ENCODE measurements around the gene SEPTIN11. TPM values are rescaled to one million over a fixed set of nuclear protein-coding genes. Genes with fewer than 3 reads are reported as not detected.
A peak's percentile ranks its signal among the peaks of the same experiment; 100 is the strongest.
"Not testable (repeated sequence)": the region's sequence is repeated elsewhere in the genome, so short reads cannot be mapped to it uniquely, and the experiment has no call there.

Gene SEPTIN11
- total and polyA plus RNA-seq, 2 experiments from 2014 or later: 488 to 867 TPM

DNA sequence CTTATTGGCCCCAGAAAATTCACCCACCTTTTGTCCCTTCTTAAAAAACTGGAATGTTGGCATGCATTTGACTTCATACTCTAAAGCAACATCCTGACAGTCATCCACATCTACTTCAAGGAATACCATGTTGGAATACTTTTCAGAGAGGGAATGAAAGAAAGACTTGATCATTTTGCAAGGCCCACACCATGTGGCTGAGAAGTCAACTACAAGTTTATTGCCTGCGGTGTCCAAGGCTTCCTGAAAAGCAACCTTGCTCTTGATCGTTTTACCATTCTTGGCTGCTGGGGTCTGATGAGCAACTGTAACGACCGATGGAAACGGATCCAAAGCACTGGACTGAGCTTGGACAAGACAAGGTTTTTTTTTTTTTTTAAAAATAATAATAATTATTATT lies 9.3 kb downstream of the SEPTIN11 start:
- TF ChIP-seq EZH2phosphoT487 (IDR thresholded peaks at IDR 0.05; ENCODE audit: insufficient read depth, low read depth) (no peak), EZH2 (IDR thresholded peaks at IDR 0.05; ENCODE audit: insufficient read depth, poor library complexity, severe bottlenecking) (no peak)
- in situ Hi-C loops (cut with MboI): no loop called here
- Histone ChIP-seq H3K9me2 (ENCODE audit: insufficient read depth) (no peaks in the 10 kb centered on the region), H3F3A (ENCODE audit: insufficient read depth) (peaks cover 75% of the 10 kb centered on the region), H3K9me3 (ENCODE audit: low read depth) (no peaks in the 10 kb centered on the region), H3K9ac (no peak overlapping the region), H4K20me1 (ENCODE audit: insufficient read depth) (peaks cover 43% of the 10 kb centered on the region; the same call in 1 of the 2 replicates), H3K27me3 (replicated peaks; ENCODE audit: insufficient read depth) (no peaks in the 10 kb centered on the region), H3K36me3 (ENCODE audit: low read depth) (peaks cover 25% of the 10 kb centered on the region), H2AFZ (no peak overlapping the region), H3K4me1 (ENCODE audit: insufficient read depth) (peaks cover 70% of the 10 kb centered on the region), H3K4me2 (ENCODE audit: unreplicated experiment) (no peak overlapping the region), H3K27ac (no peak overlapping the region), H3K4me3 (no peak overlapping the region), H3K79me2 (ENCODE audit: insufficient read depth) (peaks cover 100% of the 10 kb centered on the region)
- 87 to 88% methylated on average over 5 of the region's 5 CpGs for WGBS, 2 experiments (ENCODE audit: low coverage in 1 of 2, low lambda C conversion rate in 2 of 2, missing lambda C conversion rate in 2 of 2)
- no peak for DNase-seq

DNA sequence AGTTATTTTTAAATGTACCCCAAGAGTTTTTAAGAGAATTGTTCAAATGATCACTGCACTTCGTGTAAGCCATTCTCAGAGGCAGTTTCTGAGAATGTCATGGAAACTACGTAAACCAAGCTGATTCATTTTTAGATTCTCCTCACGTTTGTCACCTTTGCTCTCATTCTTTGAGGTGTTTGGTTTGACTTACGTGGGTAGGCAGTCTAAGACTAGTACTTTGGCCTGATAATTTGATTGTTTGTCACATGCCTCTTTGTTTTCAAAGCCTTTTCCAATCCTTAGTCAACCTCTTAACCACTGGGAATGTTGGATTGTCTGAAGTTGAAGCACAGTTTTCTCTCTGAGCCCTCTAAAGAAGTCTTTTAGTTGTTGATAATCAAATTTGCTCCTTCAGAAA lies 10.5 kb downstream of the SEPTIN11 start:
- peak overlapping the region; percentile 55 for H3K27ac ChIP-seq
- in situ Hi-C loops (cut with MboI): no loop called here
- DNase-seq: peak; percentile 49
- H3K9me3 ChIP-seq (ENCODE audit: low read depth): no peaks in the 10 kb centered on the region
- peaks cover 100% of the 10 kb centered on the region for H3K79me2 ChIP-seq (ENCODE audit: insufficient read depth)
- no peak overlapping the region for H3K4me2 ChIP-seq (ENCODE audit: unreplicated experiment)
- H2AFZ ChIP-seq: no peak overlapping the region
- peaks cover 42% of the 10 kb centered on the region for H4K20me1 ChIP-seq (ENCODE audit: insufficient read depth)
- no peak for TF ChIP-seq EZH2 (IDR thresholded peaks at IDR 0.05; ENCODE audit: insufficient read depth, poor library complexity, severe bottlenecking)
- TF ChIP-seq EZH2phosphoT487 (IDR thresholded peaks at IDR 0.05; ENCODE audit: insufficient read depth, low read depth): no peak
- no peaks in the 10 kb centered on the region for H3K27me3 ChIP-seq (replicated peaks; ENCODE audit: insufficient read depth)
- H3K36me3 ChIP-seq (ENCODE audit: low read depth): peaks cover 29% of the 10 kb centered on the region
- no peak overlapping the region for H3K9ac ChIP-seq
- H3K9me2 ChIP-seq (ENCODE audit: insufficient read depth): no peaks in the 10 kb centered on the region
- no peak overlapping the region for H3K4me3 ChIP-seq
- 53 to 68% methylated on average over 4 of the region's 4 CpGs for WGBS, 2 experiments (ENCODE audit: low coverage in 1 of 2, low lambda C conversion rate in 2 of 2, missing lambda C conversion rate in 2 of 2)
- peaks cover 85% of the 10 kb centered on the region for H3F3A ChIP-seq (ENCODE audit: insufficient read depth)
- peaks cover 59% of the 10 kb centered on the region for H3K4me1 ChIP-seq (ENCODE audit: insufficient read depth)

DNA sequence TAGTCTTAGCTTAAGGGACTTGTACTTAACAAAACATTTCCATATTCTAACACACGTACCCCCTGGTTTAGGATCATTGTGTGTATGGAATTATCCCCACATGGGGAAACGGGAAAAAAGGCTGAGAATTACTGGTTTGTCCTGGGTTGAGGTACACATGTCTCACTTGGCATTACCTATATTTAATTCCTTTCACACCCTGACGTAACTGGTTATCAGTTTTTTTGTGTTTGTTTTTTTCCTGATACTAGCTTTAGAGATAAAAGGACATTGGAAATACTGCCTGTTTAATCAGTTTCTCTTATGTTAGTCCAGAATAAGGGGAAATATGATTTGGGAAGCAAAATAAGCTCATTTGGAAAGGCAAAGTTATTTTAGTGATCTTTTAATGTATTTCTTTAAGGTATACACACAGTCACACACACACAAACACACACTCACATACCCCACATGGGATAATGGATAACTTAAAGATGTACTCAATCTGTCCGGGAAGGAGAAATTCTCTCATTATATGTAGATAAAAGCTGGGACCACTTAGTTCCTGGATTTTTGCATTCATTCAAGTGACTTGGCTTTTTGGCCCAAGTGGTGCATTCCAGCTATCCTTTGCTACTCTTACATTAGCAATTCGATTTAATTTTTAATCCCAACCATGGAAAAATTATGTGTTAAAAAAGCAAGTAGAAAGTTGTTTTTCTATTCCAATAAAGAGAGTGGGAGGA lies 13.0 kb downstream of the SEPTIN11 start:
- TF ChIP-seq EZH2 (IDR thresholded peaks at IDR 0.05; ENCODE audit: insufficient read depth, poor library complexity, severe bottlenecking) (no peak), EZH2phosphoT487 (IDR thresholded peaks at IDR 0.05; ENCODE audit: insufficient read depth, low read depth) (no peak)
- peaks cover 33% of the 10 kb centered on the region for H3K36me3 ChIP-seq (ENCODE audit: low read depth)
- peaks cover 100% of the 10 kb centered on the region for H3K79me2 ChIP-seq (ENCODE audit: insufficient read depth)
- H3K4me3 ChIP-seq: peak overlapping the region; percentile 8; the same call in 1 of the 2 replicates
- no peaks in the 10 kb centered on the region for H3K9me2 ChIP-seq (ENCODE audit: insufficient read depth)
- peaks cover 77% of the 10 kb centered on the region for H3F3A ChIP-seq (ENCODE audit: insufficient read depth)
- peaks cover 41% of the 10 kb centered on the region for H4K20me1 ChIP-seq (ENCODE audit: insufficient read depth)
- H3K9ac ChIP-seq: peak overlapping the region; percentile 1; the same call in 1 of the 2 replicates
- 57 to 64% methylated on average over 5 of the region's 5 CpGs for WGBS, 2 experiments (ENCODE audit: low coverage in 1 of 2, low lambda C conversion rate in 2 of 2, missing lambda C conversion rate in 2 of 2)
- H3K4me2 ChIP-seq (ENCODE audit: unreplicated experiment): peak overlapping the region; percentile 53
- in situ Hi-C loops (cut with MboI): no loop called here
- DNase-seq: peak; percentile 57
- H3K9me3 ChIP-seq (ENCODE audit: low read depth): no peaks in the 10 kb centered on the region
- H3K27ac ChIP-seq: peak overlapping the region; percentile 38
- no peak overlapping the region for H2AFZ ChIP-seq
- H3K27me3 ChIP-seq (replicated peaks; ENCODE audit: insufficient read depth): no peaks in the 10 kb centered on the region
- H3K4me1 ChIP-seq (ENCODE audit: insufficient read depth): peaks cover 44% of the 10 kb centered on the region

DNA sequence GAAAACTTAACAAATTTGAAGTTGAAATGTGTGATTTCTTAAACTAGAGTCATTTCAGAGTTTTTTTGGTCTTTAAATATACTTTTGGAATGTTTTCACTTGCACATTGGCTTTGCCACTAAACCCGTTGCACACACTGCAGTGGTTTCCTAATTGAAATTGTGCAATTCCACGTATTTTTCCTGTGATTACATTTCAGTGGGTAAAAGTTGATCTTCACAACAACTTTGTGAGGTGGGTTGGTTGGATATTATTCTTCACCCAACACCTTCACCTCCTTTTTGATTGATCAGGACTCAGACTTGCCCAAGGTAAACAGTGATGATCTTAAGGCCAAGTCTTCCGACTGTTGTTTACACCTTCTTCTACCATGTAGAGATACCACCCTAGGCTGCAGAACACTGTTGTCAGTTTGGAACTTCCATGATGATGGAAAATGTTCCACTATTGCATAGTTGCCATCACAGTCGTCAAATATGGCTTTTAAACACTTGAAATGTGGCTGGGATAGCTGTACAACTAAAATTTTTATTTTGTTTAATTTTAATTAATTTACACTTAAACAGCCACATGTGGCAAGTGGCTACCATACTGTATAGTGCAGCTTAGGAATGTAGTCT lies 13.7 kb downstream of the SEPTIN11 start:
- peaks cover 40% of the 10 kb centered on the region for H3K36me3 ChIP-seq (ENCODE audit: low read depth)
- peak; percentile 55 for DNase-seq
- H2AFZ ChIP-seq: no peak overlapping the region

DNA sequence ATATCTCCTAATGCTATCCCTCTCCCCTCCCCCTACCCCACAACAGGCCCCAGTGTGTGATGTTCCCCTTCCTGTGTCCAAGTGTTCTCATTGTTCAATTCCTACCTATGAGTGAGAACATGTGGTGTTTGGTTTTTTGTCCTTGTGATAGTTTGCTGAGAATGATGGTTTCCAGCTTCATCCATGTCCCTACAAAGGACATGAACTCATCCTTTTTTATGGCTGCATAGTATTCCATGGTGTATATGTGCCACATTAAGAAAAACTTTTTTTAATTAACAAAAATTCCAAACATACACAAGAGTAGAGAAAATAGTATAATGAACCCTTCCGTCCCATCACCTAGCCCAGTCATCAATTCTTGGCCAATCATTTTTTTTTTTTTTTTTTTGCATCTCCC lies 14.4 kb downstream of the SEPTIN11 start:
- H3K4me2 ChIP-seq (ENCODE audit: unreplicated experiment); H3K9me3 ChIP-seq (ENCODE audit: low read depth); in situ Hi-C loops (cut with MboI); H3K9ac ChIP-seq; H3K27me3 ChIP-seq (replicated peaks; ENCODE audit: insufficient read depth); DNase-seq; H3K4me3 ChIP-seq; H3K27ac ChIP-seq; H3K9me2 ChIP-seq (ENCODE audit: insufficient read depth); H2AFZ ChIP-seq: not testable (repeated sequence)
- Histone ChIP-seq H3F3A (ENCODE audit: insufficient read depth) (peaks cover 75% of the 10 kb centered on the region), H3K79me2 (ENCODE audit: insufficient read depth) (peaks cover 100% of the 10 kb centered on the region), H4K20me1 (ENCODE audit: insufficient read depth) (peaks cover 35% of the 10 kb centered on the region), H3K4me1 (ENCODE audit: insufficient read depth) (peaks cover 44% of the 10 kb centered on the region), H3K36me3 (ENCODE audit: low read depth) (peaks cover 45% of the 10 kb centered on the region)
- 95 to 97% methylated on average over 1 of the region's 1 CpG for WGBS, 2 experiments (ENCODE audit: low coverage in 1 of 2, low lambda C conversion rate in 2 of 2, missing lambda C conversion rate in 2 of 2)

More for the DNA sequence above, 13.7 kb downstream of the SEPTIN11 start:
- Histone ChIP-seq H3K79me2 (ENCODE audit: insufficient read depth) (peaks cover 100% of the 10 kb centered on the region), H3K4me1 (ENCODE audit: insufficient read depth) (peaks cover 44% of the 10 kb centered on the region), H3F3A (ENCODE audit: insufficient read depth) (peaks cover 75% of the 10 kb centered on the region), H3K9me2 (ENCODE audit: insufficient read depth) (no peaks in the 10 kb centered on the region), H3K4me2 (ENCODE audit: unreplicated experiment) (peak overlapping the region; percentile 53), H3K9ac (peak overlapping the region; percentile 1; the same call in 1 of the 2 replicates), H3K27ac (peak overlapping the region; percentile 38), H3K9me3 (ENCODE audit: low read depth) (no peaks in the 10 kb centered on the region), H3K27me3 (replicated peaks; ENCODE audit: insufficient read depth) (no peaks in the 10 kb centered on the region), H4K20me1 (ENCODE audit: insufficient read depth) (peaks cover 37% of the 10 kb centered on the region), H3K4me3 (no peak overlapping the region)
- 36 to 43% methylated on average over 4 of the region's 4 CpGs for WGBS, 2 experiments (ENCODE audit: low coverage in 1 of 2, low lambda C conversion rate in 2 of 2, missing lambda C conversion rate in 2 of 2)
- no peak for TF ChIP-seq EZH2 (IDR thresholded peaks at IDR 0.05; ENCODE audit: insufficient read depth, poor library complexity, severe bottlenecking)
- no peak for TF ChIP-seq EZH2phosphoT487 (IDR thresholded peaks at IDR 0.05; ENCODE audit: insufficient read depth, low read depth)
- in situ Hi-C loops (cut with MboI): no loop called here
